Smooth muscle cell (in vitro differentiated cells): ENCODE data around the gene NEB. TPM values are rescaled to one million over a fixed set of nuclear protein-coding genes. Genes with fewer than 3 reads are reported as not detected.

Experiments
- DNase-seq: peaks from one replicate; lab custom pipeline; 2025; ENCODE audit not compliant: unreplicated experiment; lab: John Stamatoyannopoulos, UW
- H2AFZ ChIP-seq: fragments of 200-600 bp; sonication (generic); 2 replicates; pipeline ENCODE4 v1.6.0; 2016; ENCODE audit warnings: antibody characterized with exemption, low read depth, mild to moderate bottlenecking
- H3F3A ChIP-seq: fragments of 200-600 bp; sonication (generic); 2 replicates; pipeline ENCODE4 v1.6.0; 2017; ENCODE audit warnings: antibody characterized with exemption, low read depth
- H3K27ac ChIP-seq: fragments of 200-600 bp; sonication (generic); 2 replicates; pipeline ENCODE4 v1.5.1; 2016; ENCODE audit warnings: low read depth, mild to moderate bottlenecking
- H3K27me3 ChIP-seq: fragments of 200-600 bp; sonication (generic); 2 replicates; pipeline ENCODE4 v1.6.1; 2016; ENCODE audit warnings: low read depth, mild to moderate bottlenecking
- H3K36me3 ChIP-seq: fragments of 200-600 bp; sonication (generic); 2 replicates; pipeline ENCODE4 v1.5.1; 2016; ENCODE audit warnings: low read depth
- H3K4me1 ChIP-seq: fragments of 200-600 bp; sonication (generic); 2 replicates; pipeline ENCODE4 v1.5.1; 2016; ENCODE audit warnings: low read depth
- H3K4me2 ChIP-seq: fragments of 200-600 bp; sonication (generic); 2 replicates; pipeline ENCODE4 v1.6.0; 2016; ENCODE audit warnings: mild to moderate bottlenecking
- H3K4me3 ChIP-seq: fragments of 200-600 bp; sonication (generic); 2 replicates; pipeline ENCODE4 v1.5.1; 2016; ENCODE audit warnings: mild to moderate bottlenecking
- H3K79me2 ChIP-seq: fragments of 200-600 bp; sonication (generic); 2 replicates; pipeline ENCODE4 v1.6.0; 2016; ENCODE audit warnings: low read depth, mild to moderate bottlenecking
- H3K9ac ChIP-seq: fragments of 200-600 bp; sonication (generic); 2 replicates; pipeline ENCODE4 v1.6.0; 2016; ENCODE audit warnings: low read depth
- H3K9me3 ChIP-seq: fragments of 200-600 bp; sonication (generic); replicated peaks from 2 replicates; pipeline ENCODE4 v1.5.1; 2016; ENCODE audit warnings: low read depth
- H4K20me1 ChIP-seq: fragments of 200-600 bp; sonication (generic); 2 replicates; pipeline ENCODE4 v1.6.0; 2016; ENCODE audit warnings: low read depth
- WGBS: methylation state at CpG from one replicate; pipeline ENCODE4 v1.1.7; 2016; ENCODE audit warnings: low lambda C conversion rate; 5-methylcytosine and 5-hydroxymethylcytosine counted together
- polyA plus RNA-seq: library from polyadenylated mRNA; unstranded; fragments of >200 nt; fragmentation: Nextera tagmentation; extraction: Ambion mirVana; gene quantifications from 2 replicates; pipeline ENCODE4 v1.2.1, GENCODE V29; 2016
- total RNA-seq: library from RNA; depleted of rRNA; stranded (reverse); fragments of >200 nt; gene quantifications from 2 replicates; pipeline ENCODE4 v1.2.3, GENCODE V29; 2014
- TF ChIP-seq, protein P1 (sequence below): fragments of 200-600 bp; sonication (generic); IDR thresholded peaks from 2 replicates; pipeline ENCODE4 v1.5.1; 2017; ENCODE audit warnings: borderline replicate concordance, mild to moderate bottlenecking, antibody characterized with exemption; ENCODE audit not compliant: insufficient read depth, poor library complexity, severe bottlenecking

NEB gene
- total and polyA plus RNA-seq, 2 experiments from 2014 or later = 0.18 to 1.3 TPM

DNA sequence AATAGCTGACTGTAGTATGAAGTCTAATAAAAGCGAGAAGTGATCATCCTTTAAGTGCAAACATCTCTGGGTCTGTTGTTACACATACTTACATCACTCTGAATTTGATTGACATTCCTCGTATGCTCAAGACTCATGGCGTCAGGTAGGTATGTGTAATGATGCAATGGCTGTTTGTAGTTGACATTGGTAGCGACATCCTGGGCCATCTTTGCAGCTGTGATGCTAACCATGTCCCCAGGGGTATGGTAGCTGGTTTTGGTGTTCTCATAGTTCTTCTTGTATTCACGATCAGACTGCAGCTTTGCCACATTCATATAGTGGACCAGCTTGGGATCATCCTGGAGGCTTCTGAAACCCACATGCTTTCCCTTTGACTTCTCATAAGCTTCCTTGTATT, 62.0 kb downstream of the NEB start:
- no peaks in the 10 kb centered on the region for H3F3A ChIP-seq
- 90% methylated on average over 5 of the region's 5 CpGs for WGBS
- no peaks in the 10 kb centered on the region for H3K36me3 ChIP-seq
- no peaks in the 10 kb centered on the region for H4K20me1 ChIP-seq
- TF ChIP-seq, protein P1, sequence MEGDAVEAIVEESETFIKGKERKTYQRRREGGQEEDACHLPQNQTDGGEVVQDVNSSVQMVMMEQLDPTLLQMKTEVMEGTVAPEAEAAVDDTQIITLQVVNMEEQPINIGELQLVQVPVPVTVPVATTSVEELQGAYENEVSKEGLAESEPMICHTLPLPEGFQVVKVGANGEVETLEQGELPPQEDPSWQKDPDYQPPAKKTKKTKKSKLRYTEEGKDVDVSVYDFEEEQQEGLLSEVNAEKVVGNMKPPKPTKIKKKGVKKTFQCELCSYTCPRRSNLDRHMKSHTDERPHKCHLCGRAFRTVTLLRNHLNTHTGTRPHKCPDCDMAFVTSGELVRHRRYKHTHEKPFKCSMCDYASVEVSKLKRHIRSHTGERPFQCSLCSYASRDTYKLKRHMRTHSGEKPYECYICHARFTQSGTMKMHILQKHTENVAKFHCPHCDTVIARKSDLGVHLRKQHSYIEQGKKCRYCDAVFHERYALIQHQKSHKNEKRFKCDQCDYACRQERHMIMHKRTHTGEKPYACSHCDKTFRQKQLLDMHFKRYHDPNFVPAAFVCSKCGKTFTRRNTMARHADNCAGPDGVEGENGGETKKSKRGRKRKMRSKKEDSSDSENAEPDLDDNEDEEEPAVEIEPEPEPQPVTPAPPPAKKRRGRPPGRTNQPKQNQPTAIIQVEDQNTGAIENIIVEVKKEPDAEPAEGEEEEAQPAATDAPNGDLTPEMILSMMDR = no peak
- DNase-seq = no peak
- no peak overlapping the region for H3K4me3 ChIP-seq
- no peak overlapping the region for H3K9ac ChIP-seq
- no peak overlapping the region for H3K27ac ChIP-seq
- H3K79me2 ChIP-seq = no peaks in the 10 kb centered on the region
- no peak overlapping the region for H2AFZ ChIP-seq
- H3K9me3 ChIP-seq = no peaks in the 10 kb centered on the region
- no peaks in the 10 kb centered on the region for H3K27me3 ChIP-seq
- peaks cover 8% of the 10 kb centered on the region for H3K4me1 ChIP-seq
- H3K4me2 ChIP-seq = no peak overlapping the region

DNA sequence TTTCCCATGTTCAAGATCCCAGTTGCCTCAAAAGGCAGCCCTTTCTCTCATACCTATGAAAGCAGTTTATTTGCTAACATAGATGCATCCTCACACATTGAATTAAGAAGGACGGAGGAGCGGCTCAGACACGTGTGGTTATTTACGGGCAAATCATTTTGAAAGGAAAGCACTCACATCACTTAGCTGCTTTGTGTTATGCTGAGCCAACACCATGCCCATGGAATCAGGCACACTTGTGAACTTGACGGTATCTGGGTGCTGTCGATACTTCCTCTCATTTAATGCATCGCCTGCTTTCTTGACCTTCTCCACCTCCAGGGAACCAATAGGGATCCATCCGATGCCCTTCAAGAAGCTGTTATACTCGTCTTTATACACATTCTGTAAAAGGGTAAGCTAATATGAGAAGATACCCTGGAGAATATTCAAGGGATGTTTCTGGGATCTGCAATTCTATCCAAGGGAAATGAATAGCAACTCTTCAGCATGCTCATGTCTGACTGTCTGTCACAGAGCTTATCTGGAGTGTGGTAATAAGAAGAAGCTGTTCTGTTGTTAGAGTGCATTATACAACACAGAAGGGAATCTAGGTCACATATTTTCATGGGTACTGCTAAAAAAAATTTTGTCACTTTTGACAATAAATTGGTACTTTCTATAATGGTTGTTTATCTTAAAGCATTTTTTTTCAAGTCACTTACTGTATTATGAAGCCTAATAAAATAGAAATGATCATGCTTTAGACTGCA, 63.3 kb downstream of the NEB start:
- Histone ChIP-seq H3K36me3 (no peaks in the 10 kb centered on the region), H2AFZ (no peak overlapping the region)

DNA sequence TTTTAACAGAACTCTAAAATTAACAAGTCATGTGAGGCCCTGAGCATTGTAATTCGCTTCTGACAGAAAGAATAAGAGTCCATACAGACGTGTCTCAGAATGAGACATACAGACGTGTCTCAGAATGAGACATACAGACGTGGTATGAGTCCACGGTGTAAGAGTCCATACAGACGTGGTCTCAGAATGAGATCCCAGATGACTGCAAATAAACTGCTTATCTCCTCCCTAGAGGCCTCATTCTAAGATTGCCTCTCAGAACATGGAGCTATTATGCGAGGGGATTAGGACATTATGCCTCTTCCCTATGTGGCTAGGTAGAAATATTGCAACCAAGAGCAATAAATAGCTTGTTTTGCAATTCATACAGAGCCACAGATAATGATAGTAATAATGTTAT, 63.9 kb downstream of the NEB start:
- WGBS = 43% methylated on average over 7 of the region's 7 CpGs
- Histone ChIP-seq H3K4me1 (peaks cover 8% of the 10 kb centered on the region), H4K20me1 (no peaks in the 10 kb centered on the region), H3K27me3 (no peaks in the 10 kb centered on the region), H3K4me3 (no peak overlapping the region), H3K4me2 (no peak overlapping the region), H3K9ac (no peak overlapping the region), H3F3A (no peaks in the 10 kb centered on the region), H2AFZ (no peak overlapping the region), H3K36me3 (no peaks in the 10 kb centered on the region), H3K27ac (peak overlapping the region; percentile 28), H3K9me3 (no peaks in the 10 kb centered on the region), H3K79me2 (no peaks in the 10 kb centered on the region)
- DNase-seq = no peak
- TF ChIP-seq, protein P1 = no peak

More for the DNA sequence above, 63.3 kb downstream of the NEB start:
- WGBS = 86% methylated on average over 9 of the region's 9 CpGs
- Histone ChIP-seq H3K4me3 (no peak overlapping the region), H3F3A (no peaks in the 10 kb centered on the region), H3K27me3 (no peaks in the 10 kb centered on the region), H3K4me2 (no peak overlapping the region), H3K9me3 (no peaks in the 10 kb centered on the region), H3K79me2 (no peaks in the 10 kb centered on the region), H4K20me1 (no peaks in the 10 kb centered on the region), H3K4me1 (peaks cover 8% of the 10 kb centered on the region), H3K27ac (no peak overlapping the region), H3K9ac (no peak overlapping the region)
- TF ChIP-seq, protein P1 = no peak
- DNase-seq = no peak

DNA sequence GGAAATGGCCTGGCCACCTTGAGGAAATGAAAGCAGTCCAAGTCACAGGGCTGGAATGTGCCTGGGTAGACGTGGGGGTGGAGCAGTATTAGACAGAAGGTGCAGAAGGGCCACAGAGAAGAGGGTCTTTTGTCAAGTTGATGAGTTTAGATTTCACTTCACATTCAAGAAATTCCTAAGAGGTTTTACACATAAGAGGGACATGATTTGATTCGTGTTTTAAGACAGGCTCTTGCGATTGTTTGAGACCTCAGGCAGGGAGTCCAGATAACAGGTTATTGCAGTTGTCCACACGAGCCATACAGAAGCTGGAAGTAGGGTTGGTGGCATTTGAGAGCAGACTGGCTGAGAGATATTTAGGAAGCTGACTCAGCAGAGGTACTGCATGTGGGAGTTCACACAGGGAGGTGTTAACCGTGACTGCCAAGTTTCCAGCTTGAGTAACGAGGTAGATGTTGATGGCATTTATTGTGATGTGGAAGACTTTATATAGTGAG, 64.6 kb downstream of the NEB start:
- H3K4me2 ChIP-seq = no peak overlapping the region
- no peak overlapping the region for H2AFZ ChIP-seq
- H3K9ac ChIP-seq = no peak overlapping the region
- H3K4me3 ChIP-seq = no peak overlapping the region
- H3K27ac ChIP-seq = peak overlapping the region; percentile 28
- 25% methylated on average over 6 of the region's 6 CpGs for WGBS
- H3K79me2 ChIP-seq = no peaks in the 10 kb centered on the region
- H3K4me1 ChIP-seq = peaks cover 8% of the 10 kb centered on the region
- H4K20me1 ChIP-seq = no peaks in the 10 kb centered on the region
- no peak for DNase-seq
- no peaks in the 10 kb centered on the region for H3K36me3 ChIP-seq
- H3F3A ChIP-seq = no peaks in the 10 kb centered on the region
- TF ChIP-seq, protein P1 = no peak
- no peaks in the 10 kb centered on the region for H3K9me3 ChIP-seq
- no peaks in the 10 kb centered on the region for H3K27me3 ChIP-seq
